H1 (cell line): ENCODE data around the gene CRABP1.

Experiments
- BCL11A ChIP-seq, 2 experiments: IDR thresholded peaks; one replicate each; pipeline ENCODE4 v1.6.1; 2011; ENCODE audit warnings: low read depth in 2 of 2, low read length in 2 of 2, mild to moderate bottlenecking in 2 of 2
- CBX5 ChIP-seq: fragments of 300-800, 300-1000 bp; sonication (generic); IDR thresholded peaks from 2 replicates; pipeline ENCODE4 v1.7.1; 2016; ENCODE audit warnings: antibody characterized with exemption, low read length, low read depth
- CTCF ChIP-seq, 3 experiments: IDR thresholded peaks; 1 replicate in 2 of 3; 2 replicates in 1 of 3; pipeline versions ENCODE4 v1.5.1 to v1.6.1; 2011; ENCODE audit warnings: low read length in 3 of 3, mild to moderate bottlenecking in 3 of 3, inconsistent platforms in 2 of 3, low read depth in 1 of 3, moderate library complexity in 1 of 3; ENCODE audit not compliant: insufficient read depth in 1 of 3; ENCODE audit errors: control extremely low read depth in 1 of 3
- E2F6 ChIP-seq: IDR thresholded peaks from 2 replicates; pipeline ENCODE4 v1.6.1; 2012; ENCODE audit warnings: inconsistent platforms
- EZH2 ChIP-seq: fragments of 200-600 bp; sonication (generic); IDR thresholded peaks from 2 replicates; pipeline ENCODE4 v1.7.1; 2012; ENCODE audit warnings: low read depth, mild to moderate bottlenecking, moderate library complexity, low read length, inconsistent platforms; ENCODE audit not compliant: severe bottlenecking
- FOSL1 ChIP-seq: IDR thresholded peaks from 2 replicates; pipeline ENCODE4 v1.6.1; 2011; ENCODE audit warnings: mild to moderate bottlenecking, low read depth, low read length, moderate library complexity; ENCODE audit not compliant: insufficient read depth
- HDAC2 ChIP-seq, 2 experiments: fragments of 300-600 bp in 1 of 2; sonication (generic) in 1 of 2; IDR thresholded peaks; 2 replicates each; pipeline ENCODE4 v1.6.1; 2011 to 2012; ENCODE audit warnings: low read depth in 2 of 2, low read length in 2 of 2, mild to moderate bottlenecking in 2 of 2, moderate library complexity in 2 of 2, borderline replicate concordance in 1 of 2, inconsistent platforms in 1 of 2
- JUN ChIP-seq: IDR thresholded peaks from 2 replicates; pipeline ENCODE4 v1.6.1; 2011; ENCODE audit warnings: low read depth, mild to moderate bottlenecking, improper control_type of control experiment, low read length
- SP2 ChIP-seq: IDR thresholded peaks from 2 replicates; pipeline ENCODE4 v1.6.1; 2012; ENCODE audit warnings: mild to moderate bottlenecking, low read length, inconsistent platforms
- SP4 ChIP-seq: IDR thresholded peaks from 2 replicates; pipeline ENCODE4 v1.6.1; 2012; ENCODE audit warnings: low read length, inconsistent platforms
- TCF12 ChIP-seq: IDR thresholded peaks from 2 replicates; pipeline ENCODE4 v1.6.1; 2011; ENCODE audit warnings: low read depth, mild to moderate bottlenecking, low read length
- TEAD4 ChIP-seq: IDR thresholded peaks from 2 replicates; pipeline ENCODE4 v1.6.1; 2012; ENCODE audit warnings: low read depth, low read length, inconsistent platforms, mixed read lengths

DNA sequence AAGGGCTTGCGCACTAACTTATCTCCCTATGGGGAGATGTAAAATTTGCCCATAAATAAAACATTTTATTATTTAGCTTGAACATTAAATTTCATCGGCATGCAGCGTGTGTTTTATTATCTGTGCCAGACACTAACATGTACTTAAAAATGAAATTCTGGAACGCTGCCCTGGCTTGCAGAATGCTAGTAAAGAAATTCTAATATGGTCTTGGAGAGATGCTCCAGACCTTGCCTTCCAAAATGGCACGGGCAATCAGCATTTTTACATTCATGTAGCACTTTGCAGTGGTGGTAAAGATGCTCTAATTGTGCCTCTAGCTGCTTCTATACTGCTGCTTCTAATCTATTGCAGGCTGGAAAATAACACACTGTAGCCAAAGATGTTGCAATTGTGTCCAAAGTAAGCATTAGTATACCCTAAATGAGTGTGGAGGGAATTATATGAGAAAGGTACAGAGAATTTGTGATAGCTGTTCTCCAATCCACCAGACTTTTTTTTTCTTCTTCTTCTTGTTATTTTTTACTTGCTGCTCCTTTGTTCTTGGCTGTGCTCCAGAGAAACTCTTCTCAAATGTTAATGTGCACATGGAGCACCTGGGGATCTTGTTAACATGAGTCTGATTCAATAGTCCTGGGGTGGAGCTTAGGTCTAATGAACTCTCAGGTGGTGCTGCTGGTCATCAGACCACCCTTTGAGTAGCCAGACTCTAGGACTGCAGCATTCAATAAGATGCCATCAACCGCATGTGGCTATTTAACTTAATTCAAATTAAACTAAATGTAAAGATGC lies 47.3 kb downstream of the CRABP1 start:
- TF ChIP-seq CTCF (IDR thresholded peaks at IDR 0.05; ENCODE audit: control extremely low read depth in 1 of 3, insufficient read depth in 1 of 3, low read depth in 1 of 3, low read length in 3 of 3) (no peak), SP4 (no peak), BCL11A (IDR thresholded peaks at IDR 0.05; ENCODE audit: low read depth in 2 of 2, low read length in 2 of 2) (no peak), HDAC2 (IDR thresholded peaks at IDR 0.05; ENCODE audit: borderline replicate concordance in 1 of 2, low read depth in 2 of 2, low read length in 2 of 2) (no peak), TCF12 (no peak), JUN (no peak), FOSL1 (no peak), EZH2 (no peak), CBX5 (no peak), SP2 (no peak), E2F6 (no peak), TEAD4 (no peak)
